BJ (cell line): Measurements from ENCODE around the gene NPAS2. TPM values are rescaled to one million over a fixed set of nuclear protein-coding genes. Genes with fewer than 3 reads are reported as not detected.

Source experiments
- CTCF ChIA-PET: fragments of 350-600 bp; formaldehyde crosslinking; extraction: SDS; loops from one replicate; lab custom pipeline; 2021; ENCODE audit warnings: antibody characterized with exemption, inconsistent platforms; lab: Yijun Ruan, JAX
- POLR2A ChIA-PET: fragments of 300-600 bp; sonication (Branson Sonifier 250); formaldehyde crosslinking; extraction: SDS; loops from one replicate; lab custom pipeline; 2021; ENCODE audit warnings: antibody characterized with exemption; lab: Charles Lee
- DNase-seq: peaks from one replicate; pipeline ENCODE4 v3.0.0-alpha.2; 2011; ENCODE audit warnings: low read depth
- H3K27me3 ChIP-seq: 2 replicates; pipeline ENCODE4 v1.6.0; 2011; ENCODE audit warnings: low read length; ENCODE audit not compliant: control insufficient read depth, insufficient read depth
- H3K36me3 ChIP-seq: 2 replicates; pipeline ENCODE4 v1.5.1; 2011; ENCODE audit warnings: low read length; ENCODE audit not compliant: control insufficient read depth, insufficient read depth
- H3K4me3 ChIP-seq: 2 replicates; pipeline ENCODE4 v1.5.1; 2011; ENCODE audit warnings: low read depth, mild to moderate bottlenecking, control low read depth, low read length
- polyA plus RNA-seq: library from polyadenylated mRNA; depleted of rRNA; stranded (reverse); fragments of >200 nt; gene quantifications from 2 replicates; pipeline ENCODE4 v1.2.3, GENCODE V29; 2011
- TF ChIP-seq, protein P1 (sequence below): IDR thresholded peaks from 2 replicates; pipeline ENCODE4 v1.5.1; 2011; ENCODE audit warnings: low read depth, mild to moderate bottlenecking, control low read depth, inconsistent platforms, low read length, moderate library complexity; ENCODE audit not compliant: insufficient read depth

The NPAS2 gene
- polyA plus RNA-seq, 1 experiment, result 13.1 TPM

DNA sequence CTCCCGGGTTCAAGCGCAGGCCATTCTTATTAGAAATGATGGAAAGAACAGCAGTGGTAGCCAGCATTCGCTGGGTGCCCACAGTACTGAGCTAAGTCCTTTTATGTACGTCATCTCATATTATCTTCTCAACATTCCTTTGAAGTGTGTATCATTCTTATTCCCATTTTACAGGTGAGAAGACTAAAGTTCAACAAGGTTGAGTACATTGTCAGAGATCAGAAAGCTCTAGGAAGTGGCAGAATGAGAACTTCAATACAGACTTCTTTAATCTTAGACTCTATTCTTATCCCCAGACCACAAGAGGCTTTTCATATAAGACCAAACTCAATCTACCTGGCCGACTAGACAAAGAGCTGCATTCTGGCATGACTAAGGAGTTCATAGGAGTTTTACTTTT is 86.7 kb downstream of the NPAS2 start:
- peaks cover 3% of the 10 kb centered on the region; the same call in 1 of the 2 replicates for H3K36me3 ChIP-seq
- TF ChIP-seq, protein P1, sequence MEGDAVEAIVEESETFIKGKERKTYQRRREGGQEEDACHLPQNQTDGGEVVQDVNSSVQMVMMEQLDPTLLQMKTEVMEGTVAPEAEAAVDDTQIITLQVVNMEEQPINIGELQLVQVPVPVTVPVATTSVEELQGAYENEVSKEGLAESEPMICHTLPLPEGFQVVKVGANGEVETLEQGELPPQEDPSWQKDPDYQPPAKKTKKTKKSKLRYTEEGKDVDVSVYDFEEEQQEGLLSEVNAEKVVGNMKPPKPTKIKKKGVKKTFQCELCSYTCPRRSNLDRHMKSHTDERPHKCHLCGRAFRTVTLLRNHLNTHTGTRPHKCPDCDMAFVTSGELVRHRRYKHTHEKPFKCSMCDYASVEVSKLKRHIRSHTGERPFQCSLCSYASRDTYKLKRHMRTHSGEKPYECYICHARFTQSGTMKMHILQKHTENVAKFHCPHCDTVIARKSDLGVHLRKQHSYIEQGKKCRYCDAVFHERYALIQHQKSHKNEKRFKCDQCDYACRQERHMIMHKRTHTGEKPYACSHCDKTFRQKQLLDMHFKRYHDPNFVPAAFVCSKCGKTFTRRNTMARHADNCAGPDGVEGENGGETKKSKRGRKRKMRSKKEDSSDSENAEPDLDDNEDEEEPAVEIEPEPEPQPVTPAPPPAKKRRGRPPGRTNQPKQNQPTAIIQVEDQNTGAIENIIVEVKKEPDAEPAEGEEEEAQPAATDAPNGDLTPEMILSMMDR, result no peak
- H3K27me3 ChIP-seq, result no peaks in the 10 kb centered on the region
- DNase-seq, result no peak
- ChIA-PET CTCF (interaction anchor here (1.4 kb wide), 1 partner anchor 12 kb away, joined by 3 read pairs; no protein-coding TSS in a partner anchor), POLR2A (no interaction called here)
- no peak overlapping the region for H3K4me3 ChIP-seq

DNA sequence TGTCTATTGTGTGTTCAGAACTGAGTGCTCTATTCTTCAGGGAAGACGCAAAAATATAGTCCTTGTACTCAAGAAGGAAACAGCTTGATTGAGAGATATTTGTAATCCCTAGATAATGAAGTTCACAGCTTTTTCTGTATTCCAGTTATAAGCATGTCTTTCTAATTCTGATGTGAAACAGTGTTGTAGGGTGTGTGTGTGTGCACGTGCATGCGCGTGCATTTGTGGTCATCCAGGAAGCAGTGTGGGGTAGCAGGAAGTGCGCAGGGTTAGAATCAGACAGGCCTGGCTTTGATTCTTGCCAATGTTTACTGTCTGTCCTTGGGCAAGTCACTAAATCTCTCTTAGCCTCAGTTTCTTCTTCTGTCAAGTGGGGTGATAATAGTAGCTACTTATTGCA is 87.9 kb downstream of the NPAS2 start:
- no peak for DNase-seq
- ChIA-PET CTCF (interaction anchor here (1.0 to 1.3 kb wide), 3 partner anchors 11 to 90 kb away, joined by 3 read pairs; no protein-coding TSS in a partner anchor), POLR2A (no interaction called here)
- H3K27me3 ChIP-seq, result no peaks in the 10 kb centered on the region
- H3K36me3 ChIP-seq, result peaks cover 3% of the 10 kb centered on the region; the same call in 1 of the 2 replicates
- no peak overlapping the region for H3K4me3 ChIP-seq
- TF ChIP-seq, protein P1, result no peak

DNA sequence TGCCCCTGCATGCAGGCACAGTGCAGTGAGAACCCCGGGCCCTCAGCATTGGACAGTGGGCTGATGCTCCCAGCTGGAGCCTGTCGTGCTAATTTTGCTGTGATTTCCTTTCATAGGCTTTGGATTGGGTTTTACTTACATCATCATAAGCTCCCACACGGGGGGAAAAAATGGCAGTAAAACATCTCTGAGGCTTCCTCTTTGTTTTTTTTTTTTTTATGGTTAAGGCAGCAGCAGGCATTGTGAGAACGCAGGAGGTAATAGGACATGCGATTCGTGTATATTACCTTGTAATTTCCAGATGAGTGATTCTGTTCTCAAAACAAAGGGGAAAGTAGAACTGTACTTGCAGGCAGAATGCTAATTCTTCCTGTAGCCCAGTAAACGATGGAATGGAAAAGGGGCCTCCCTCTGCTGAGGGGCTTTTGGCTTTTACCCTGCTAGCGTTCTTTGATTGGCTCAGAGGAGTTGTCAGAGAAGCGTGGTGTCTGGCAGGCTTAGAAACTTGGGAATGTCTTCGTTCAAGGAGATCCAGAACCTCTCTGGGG is 89.7 kb downstream of the NPAS2 start:
- DNase-seq, result no peak
- CTCF ChIA-PET, result no interaction called here
- TF ChIP-seq, protein P1, result no peak
- Histone ChIP-seq H3K36me3 (peaks cover 5% of the 10 kb centered on the region; the same call in 1 of the 2 replicates), H3K4me3 (no peak overlapping the region), H3K27me3 (no peaks in the 10 kb centered on the region)
- POLR2A ChIA-PET, result no interaction called here

DNA sequence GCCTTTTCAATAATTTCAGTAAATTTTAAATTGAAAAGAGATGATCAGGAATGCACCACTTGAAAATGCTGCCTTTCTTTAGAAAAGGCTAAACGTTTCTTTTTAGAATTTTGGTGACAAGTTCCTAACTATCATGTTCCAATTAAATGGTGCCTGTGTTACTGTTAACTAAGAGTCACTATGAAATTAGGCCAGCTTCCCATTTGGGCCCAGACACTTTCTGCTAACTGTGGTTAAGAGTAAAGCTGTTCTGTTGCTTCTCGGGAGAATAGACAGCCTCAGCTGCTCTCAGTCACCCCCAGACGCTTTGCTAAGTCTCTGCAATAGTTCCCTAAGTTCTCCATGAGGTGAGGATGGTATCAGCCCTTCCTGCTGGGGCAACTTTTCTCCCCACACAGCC is 90.2 kb downstream of the NPAS2 start:
- ChIA-PET POLR2A (no interaction called here), CTCF (no interaction called here)
- Histone ChIP-seq H3K36me3 (peaks cover 5% of the 10 kb centered on the region; the same call in 1 of the 2 replicates), H3K4me3 (no peak overlapping the region), H3K27me3 (no peaks in the 10 kb centered on the region)
- no peak for DNase-seq
- TF ChIP-seq, protein P1, result no peak

DNA sequence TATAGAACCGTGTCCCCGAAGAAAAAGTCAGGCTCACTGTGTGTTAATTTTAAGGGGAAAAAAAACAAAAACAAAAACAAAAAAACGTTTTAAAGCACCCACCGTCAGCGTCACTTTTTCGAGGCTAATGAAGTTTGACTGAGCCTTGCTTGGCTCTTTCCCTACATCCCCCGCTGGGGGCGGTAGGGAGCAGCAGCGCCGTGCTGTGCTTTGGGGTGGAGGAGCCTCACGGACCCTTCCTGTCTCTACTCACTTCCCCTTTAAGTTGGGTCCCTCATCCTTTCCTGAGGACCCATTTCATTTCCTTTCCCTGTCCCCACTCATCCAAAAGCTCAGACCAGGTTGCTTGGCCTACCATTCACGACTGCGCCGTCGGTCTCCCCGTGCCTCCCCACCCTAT is 99.4 kb downstream of the NPAS2 start:
- no peaks in the 10 kb centered on the region for H3K27me3 ChIP-seq
- TF ChIP-seq, protein P1, result peak; percentile 34
- POLR2A ChIA-PET, result no interaction called here
- no peak overlapping the region for H3K4me3 ChIP-seq
- H3K36me3 ChIP-seq, result no peaks in the 10 kb centered on the region; the same call in 1 of the 2 replicates
- no peak for DNase-seq
- CTCF ChIA-PET, result interaction anchor here (0.6 to 1.3 kb wide), 3 partner anchors 15 to 230 kb away, joined by 3 to 4 read pairs (median 3); no protein-coding TSS in a partner anchor
